ENCODE data around the gene TRMT44. TPM values are rescaled to one million over a fixed set of nuclear protein-coding genes. Genes with fewer than 3 reads are reported as not detected.

TRMT44 gene
- total RNA-seq, 1 experiment from 2014 or later = 19.5 TPM

DNA sequence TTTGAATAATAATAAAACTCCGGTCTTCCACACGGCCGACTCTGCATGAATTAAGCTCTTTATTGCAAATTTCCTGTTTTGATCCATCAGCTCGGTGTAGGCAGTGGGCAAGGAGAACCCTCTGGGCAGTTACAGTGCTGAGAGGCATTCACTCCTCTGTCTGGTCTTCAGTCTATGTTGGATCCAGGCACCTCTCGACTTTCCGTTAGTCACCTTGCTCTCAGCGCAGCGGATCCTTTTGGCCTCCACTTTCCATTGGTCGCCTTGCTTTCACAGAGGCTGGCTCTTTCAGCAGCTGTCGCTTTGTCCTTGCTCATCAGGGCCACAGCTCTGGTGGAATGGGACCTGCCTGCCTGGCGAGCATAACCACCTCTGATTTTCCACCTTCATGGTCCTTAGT, 52.9 kb downstream of the TRMT44 start:
- no peak for DNase-seq (ENCODE audit: low read depth)

DNA sequence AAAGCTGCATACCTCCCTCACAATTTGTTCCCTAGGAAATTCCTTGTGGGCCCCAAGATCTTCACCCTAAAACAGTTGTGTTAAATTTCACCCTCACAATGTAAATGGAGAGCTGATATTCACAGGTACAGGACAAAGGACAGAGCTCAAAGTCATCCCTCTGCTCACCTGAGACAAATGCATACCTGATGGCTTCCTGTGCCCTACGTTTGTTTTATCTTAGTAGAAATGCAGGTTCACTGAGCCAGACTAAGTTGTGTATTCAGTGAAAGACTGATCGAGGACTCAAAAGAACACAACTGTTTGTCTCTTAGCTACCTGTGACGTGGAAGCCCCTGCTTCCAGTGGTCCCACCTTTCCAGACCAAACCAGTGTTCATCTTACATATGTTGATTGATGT, 53.6 kb downstream of the TRMT44 start:
- DNase-seq (ENCODE audit: low read depth) = no peak

DNA sequence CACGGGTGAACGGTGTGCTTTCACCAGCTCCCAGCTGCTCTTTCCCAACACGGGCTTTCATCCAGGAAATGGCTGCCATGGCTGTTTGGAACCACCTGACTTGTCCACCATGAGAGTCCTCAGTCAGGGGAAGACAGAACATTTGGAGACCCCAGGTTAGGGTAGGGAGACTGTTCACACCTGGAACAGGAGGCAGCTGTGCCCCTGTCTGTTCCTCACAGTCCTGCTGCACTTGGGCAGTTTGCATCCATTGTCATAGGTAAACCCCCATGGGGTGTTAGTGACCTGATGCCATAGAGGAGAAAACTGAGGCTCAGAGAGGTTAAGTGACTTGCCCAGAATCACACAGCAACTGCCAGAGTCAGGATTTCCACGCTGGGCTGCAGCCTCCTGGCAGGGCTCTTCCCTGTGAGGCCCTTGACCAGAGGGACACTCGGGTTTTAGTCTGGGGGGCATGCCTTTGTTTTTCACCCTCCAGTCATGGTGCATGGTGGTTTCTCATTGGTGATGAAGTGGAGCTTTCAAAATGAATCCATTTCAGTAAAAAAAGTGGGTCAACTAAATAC, 54.5 kb downstream of the TRMT44 start:
- DNase-seq (ENCODE audit: low read depth) = no peak

DNA sequence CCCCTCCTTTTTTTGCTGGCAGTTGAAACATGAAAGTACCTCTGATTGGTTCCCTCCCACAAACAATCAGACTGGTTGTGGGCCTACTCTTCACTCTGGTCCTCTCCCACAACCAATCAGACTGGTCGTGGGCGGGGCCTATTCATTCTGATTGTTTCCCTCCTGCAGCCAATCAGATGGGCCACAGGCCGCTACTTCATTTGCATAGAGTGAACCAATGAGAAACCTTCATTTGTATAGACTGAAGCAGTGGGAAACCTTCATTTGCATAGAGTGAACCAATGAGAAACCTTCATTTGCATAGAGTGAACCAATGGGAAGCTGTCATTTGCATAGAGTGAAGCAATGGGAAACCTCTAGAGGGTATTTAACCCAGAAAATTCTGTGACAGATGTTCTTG, 55.2 kb downstream of the TRMT44 start:
- no peak for DNase-seq (ENCODE audit: low read depth)

- no peak for DNase-seq (ENCODE audit: low read depth)
These were observed 57.2 kb downstream of the TRMT44 start for GRCh38 chr4:8497762-8498161.

GRCh38 chr4:8500966-8501365, 60.4 kb downstream of the TRMT44 start:
- DNase-seq (ENCODE audit: low read depth) = no peak

GRCh38 chr4:8501781-8502180, 61.2 kb downstream of the TRMT44 start:
- no peak for DNase-seq (ENCODE audit: low read depth)

DNA sequence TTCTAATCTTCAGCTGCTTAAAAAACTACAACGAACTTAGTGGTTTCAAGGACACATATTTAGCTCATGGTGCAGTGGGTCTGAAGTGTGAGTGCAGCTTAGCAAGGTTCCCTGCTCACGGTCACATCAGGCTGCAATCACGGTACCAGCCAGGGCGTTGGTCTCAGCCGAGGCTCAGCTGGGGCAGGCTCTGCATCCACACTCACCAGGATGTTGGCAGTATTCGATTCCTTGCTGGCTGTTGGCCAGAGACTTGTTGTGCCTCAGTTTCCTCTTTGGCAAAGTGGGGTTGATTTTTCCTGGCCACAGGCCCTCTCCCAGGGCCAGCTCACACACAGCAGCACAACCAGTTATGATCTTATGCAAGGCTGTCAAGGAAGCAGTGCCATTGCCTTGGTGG, 61.8 kb downstream of the TRMT44 start:
- no peak for DNase-seq (ENCODE audit: low read depth)

DNA sequence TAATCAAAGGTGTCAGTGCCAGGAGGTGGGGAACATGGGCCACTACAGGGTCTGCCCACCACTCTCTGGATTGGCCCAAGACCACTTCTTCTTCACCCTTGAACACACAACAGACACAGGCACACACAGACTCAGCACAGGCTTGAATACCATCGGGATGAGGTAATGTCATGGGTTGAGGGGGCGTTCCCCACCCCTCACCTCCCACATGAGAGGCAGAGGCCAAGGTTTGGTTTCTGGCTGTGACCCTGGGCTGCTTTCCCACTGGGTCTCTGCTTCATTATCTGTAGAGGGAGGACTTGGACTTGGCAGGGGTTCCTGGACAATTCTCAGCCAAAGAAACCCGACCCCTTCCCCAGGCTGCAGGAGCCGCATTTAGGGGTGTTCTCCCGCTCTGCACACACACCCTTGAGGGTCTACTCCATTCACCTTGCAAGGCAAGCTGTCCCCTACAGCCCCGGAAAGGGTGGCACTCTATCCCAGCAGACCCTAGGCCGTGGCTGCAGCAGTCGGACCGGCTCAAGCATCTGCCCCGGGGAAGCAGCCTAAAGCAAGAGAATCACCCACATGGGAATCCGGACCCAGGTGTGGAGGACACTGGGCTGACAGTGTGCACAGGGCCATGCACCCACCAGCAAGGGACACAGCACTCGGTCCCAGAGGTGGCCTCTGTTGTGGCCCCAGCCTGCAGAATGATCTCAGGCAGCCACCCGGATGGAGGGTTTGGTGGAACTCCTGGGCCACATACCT, 62.4 kb downstream of the TRMT44 start:
- DNase-seq (ENCODE audit: low read depth) = peak; percentile 60

DNA sequence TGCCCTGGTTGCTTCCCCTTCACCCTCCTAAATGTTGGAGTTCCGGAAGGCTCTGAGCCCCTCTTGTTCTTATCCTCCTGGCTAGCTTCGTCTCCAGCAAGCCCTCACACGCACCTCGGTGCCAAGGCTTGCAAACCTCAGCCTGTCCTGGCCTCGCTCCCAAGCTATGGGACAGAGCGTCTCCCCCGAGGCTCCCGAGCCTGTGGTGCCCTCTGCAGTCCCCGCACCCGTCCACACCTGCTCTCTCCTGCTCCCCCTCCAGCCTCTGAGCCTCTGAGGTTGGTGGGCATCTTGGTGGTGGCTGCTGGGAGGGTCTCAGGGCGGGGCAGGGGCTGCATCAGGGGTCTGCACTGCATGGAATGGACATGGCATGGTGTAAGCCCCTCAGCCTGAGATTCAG, 63.2 kb downstream of the TRMT44 start:
- DNase-seq (ENCODE audit: low read depth) = no peak

- peak; percentile 42 for DNase-seq (ENCODE audit: low read depth)
These were observed 63.9 kb downstream of the TRMT44 start for GRCh38 chr4:8504279-8505007.

GRCh38 chr4:8505229-8505628, 64.7 kb downstream of the TRMT44 start:
- DNase-seq (ENCODE audit: low read depth) = no peak

GRCh38 chr4:8506006-8506372, 65.4 kb downstream of the TRMT44 start:
- no peak for DNase-seq (ENCODE audit: low read depth)

- peak; percentile 21 for DNase-seq (ENCODE audit: low read depth)
These were observed 66.0 kb downstream of the TRMT44 start for GRCh38 chr4:8506373-8507195.

DNA sequence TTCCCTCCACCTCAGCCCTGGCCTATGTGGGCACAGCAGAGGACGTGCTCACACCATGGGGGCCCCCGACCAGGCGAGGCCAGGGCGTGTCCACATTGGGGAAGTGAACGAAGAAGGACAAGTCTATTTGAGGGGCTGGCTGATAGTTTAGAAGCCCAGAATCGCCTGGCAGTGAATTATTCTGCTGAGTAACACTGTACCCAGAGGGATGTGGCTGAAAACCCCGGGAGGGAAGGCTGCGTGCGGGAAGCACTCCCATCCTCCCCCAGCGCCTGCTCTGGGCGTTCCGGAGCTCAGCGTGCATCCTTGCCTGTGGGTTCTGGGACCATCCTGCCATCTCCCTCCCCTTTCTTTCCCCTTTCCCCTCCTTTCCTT, 66.6 kb downstream of the TRMT44 start:
- peak; percentile 47 for DNase-seq (ENCODE audit: low read depth)

DNA sequence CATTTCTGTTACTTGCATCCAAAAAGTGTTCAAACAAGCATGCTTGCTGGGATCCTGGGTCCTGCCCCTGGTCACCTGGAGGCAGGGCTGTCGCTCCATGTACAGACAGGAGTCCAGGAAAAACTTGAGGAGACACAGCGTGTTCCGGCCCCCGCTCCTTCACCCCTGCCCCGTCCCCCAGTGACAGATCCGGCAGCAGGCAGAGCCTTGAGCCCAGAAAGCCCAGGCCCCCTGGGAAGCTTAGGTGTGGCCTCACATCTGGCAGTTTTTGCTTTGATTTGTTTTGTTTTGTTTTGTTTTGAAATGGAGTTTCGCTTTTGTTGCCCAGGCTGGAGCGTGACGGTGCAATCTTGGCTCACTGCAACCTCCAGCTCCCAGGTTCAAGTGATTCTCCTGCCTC, 67.0 kb downstream of the TRMT44 start:
- no peak for DNase-seq (ENCODE audit: low read depth)

- DNase-seq (ENCODE audit: low read depth) = no peak
These were observed 67.7 kb downstream of the TRMT44 start for GRCh38 chr4:8508266-8508665.

GRCh38 chr4:8508740-8509139, 68.2 kb downstream of the TRMT44 start:
- no peak for DNase-seq (ENCODE audit: low read depth)

GRCh38 chr4:8509311-8509950, 68.9 kb downstream of the TRMT44 start:
- no peak for DNase-seq (ENCODE audit: low read depth)

DNA sequence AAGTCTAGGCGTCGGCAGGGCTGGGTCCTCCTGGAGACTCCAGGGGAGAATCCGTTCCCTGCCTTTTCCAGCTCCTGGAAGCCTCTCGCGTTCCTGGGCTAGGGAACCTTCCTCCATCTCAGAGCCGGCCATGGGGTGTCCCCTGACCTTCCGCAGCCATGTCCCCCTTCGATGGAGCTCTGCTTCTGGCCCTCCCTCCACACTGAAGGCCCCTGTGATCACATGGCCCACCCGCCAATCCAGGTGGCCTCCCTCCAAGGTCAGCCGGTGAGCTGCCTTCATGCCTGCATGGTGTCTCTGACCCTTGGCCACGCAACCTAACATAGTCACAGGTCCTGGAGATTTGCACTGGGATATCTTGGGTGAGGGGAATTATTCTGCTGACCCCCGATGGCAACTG, 69.6 kb downstream of the TRMT44 start:
- DNase-seq (ENCODE audit: low read depth) = no peak

DNA sequence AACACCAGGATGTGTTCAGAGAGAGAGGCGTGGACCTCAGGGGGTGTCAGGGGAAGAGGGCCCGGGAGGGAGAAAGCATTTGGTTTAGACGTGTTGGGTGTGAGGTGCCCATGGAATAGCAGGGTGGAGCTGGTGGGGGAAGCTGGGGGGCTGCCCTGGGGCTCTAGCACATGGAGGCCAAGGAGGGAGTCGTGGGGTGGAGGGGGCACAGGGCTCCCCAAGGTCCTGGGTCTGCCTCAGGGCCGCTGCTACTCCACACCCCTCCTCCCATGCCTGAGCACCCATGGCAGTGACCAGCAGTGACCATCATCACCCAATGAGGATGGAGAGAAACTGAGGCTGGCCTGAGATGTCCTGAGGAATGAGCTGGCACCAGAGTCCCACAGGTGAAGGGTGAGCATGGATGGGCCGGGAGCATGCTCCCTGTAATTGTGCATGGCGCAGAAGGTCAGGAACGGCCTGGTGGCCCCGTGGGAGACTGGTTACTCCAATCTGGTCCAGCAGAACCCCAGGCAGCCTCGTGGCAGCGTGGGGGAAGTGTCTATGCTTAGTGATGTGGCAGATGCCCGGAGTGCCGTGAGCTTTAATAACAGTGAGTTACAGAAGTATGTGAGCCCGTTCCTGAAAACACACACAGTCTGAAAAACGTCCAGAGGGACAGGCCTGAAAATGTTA, 70.2 kb downstream of the TRMT44 start:
- no peak for DNase-seq (ENCODE audit: low read depth)

Data from Daoy (cell line).